Karpas-422 (cell line): ENCODE measurements around the gene C17orf75. TPM values are rescaled to one million over a fixed set of nuclear protein-coding genes. Genes with fewer than 3 reads are reported as not detected.

ENCODE experiments used
- DNase-seq: peaks from one replicate; pipeline ENCODE4 v3.0.0-alpha.2; 2015
- H2AFZ ChIP-seq: fragments of 200-600 bp; sonication (generic); 2 replicates; pipeline ENCODE4 v1.6.1; 2014; ENCODE audit warnings: antibody characterized with exemption, low read length, mixed read lengths
- H3K27ac ChIP-seq: fragments of 200-600 bp; sonication (generic); 2 replicates; pipeline ENCODE4 v1.5.1; 2014; ENCODE audit warnings: mild to moderate bottlenecking, low read length, moderate library complexity
- H3K27me3 ChIP-seq: fragments of 200-600 bp; sonication (generic); 2 replicates; pipeline ENCODE4 v1.6.1; 2014; ENCODE audit warnings: low read length, mixed read lengths
- H3K36me3 ChIP-seq: fragments of 200-600 bp; sonication (generic); 2 replicates; pipeline ENCODE4 v1.6.1; 2014; ENCODE audit warnings: low read length, mixed read lengths; ENCODE audit not compliant: insufficient read depth
- H3K4me1 ChIP-seq: fragments of 200-600 bp; sonication (generic); 2 replicates; pipeline ENCODE4 v1.6.1; 2014; ENCODE audit warnings: mild to moderate bottlenecking, low read length, mixed read lengths
- H3K4me2 ChIP-seq: fragments of 200-600 bp; sonication (generic); 2 replicates; pipeline ENCODE4 v1.6.1; 2014; ENCODE audit warnings: low read length, low read depth, mild to moderate bottlenecking; ENCODE audit not compliant: poor library complexity, severe bottlenecking
- H3K4me3 ChIP-seq: fragments of 200-600 bp; sonication (generic); 2 replicates; pipeline ENCODE4 v1.5.1; 2014; ENCODE audit warnings: mild to moderate bottlenecking, antibody characterized with exemption, low read length, mixed read lengths
- H3K79me2 ChIP-seq: fragments of 200-600 bp; sonication (generic); 2 replicates; pipeline ENCODE4 v1.6.1; 2014; ENCODE audit warnings: mild to moderate bottlenecking, low read length, mixed read lengths
- H3K9ac ChIP-seq: fragments of 200-600 bp; sonication (generic); 2 replicates; pipeline ENCODE4 v1.6.0; 2014; ENCODE audit warnings: low read length
- H3K9me2 ChIP-seq: fragments of 200-600 bp; sonication (generic), shearing (Covaris generic); replicated peaks from 2 replicates; pipeline ENCODE4 v1.6.0; 2014; ENCODE audit warnings: mild to moderate bottlenecking, low read length, moderate library complexity; ENCODE audit not compliant: insufficient read depth
- H3K9me3 ChIP-seq: fragments of 300-700, 200-600 bp; sonication (generic); 2 replicates; pipeline ENCODE4 v1.6.1; 2014; ENCODE audit warnings: low read length, mixed read lengths
- H4K20me1 ChIP-seq: fragments of 200-600 bp; sonication (generic); 2 replicates; pipeline ENCODE4 v1.6.1; 2014; ENCODE audit warnings: mild to moderate bottlenecking, antibody characterized with exemption, low read length, low read depth; ENCODE audit not compliant: insufficient read depth
- total RNA-seq: library from RNA; depleted of rRNA; stranded (reverse); fragments of >200 nt; shearing (Covaris generic); gene quantifications from 2 replicates; pipeline ENCODE4 v1.2.3, GENCODE V29; 2014; ENCODE audit warnings: low replicate concordance

C17orf75 gene
- total RNA-seq, 1 experiment from 2014 or later, result 31.3 TPM

DNA sequence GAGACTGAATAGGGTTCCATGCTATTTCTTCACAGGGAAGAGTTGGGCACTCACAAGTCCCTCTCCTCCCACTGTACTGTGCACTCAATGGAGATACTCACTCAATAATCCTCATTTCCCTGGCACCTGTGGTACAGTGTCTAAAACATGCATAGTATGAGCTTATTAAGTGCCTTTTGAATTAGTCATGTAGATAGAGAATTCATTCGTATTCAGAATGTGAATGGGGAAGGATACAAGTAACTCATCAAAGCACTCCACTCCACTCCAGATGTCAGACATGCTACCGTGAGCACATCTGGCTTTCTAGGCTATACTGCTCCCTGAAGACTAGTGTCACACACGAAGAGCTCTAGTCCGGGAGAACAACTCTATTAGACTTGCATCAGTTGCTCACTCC, 6.3 kb downstream of the C17orf75 start:
- Histone ChIP-seq H3K27me3 (no peaks in the 10 kb centered on the region), H3K4me2 (no peak overlapping the region), H3K9ac (no peak overlapping the region), H3K9me2 (no peaks in the 10 kb centered on the region), H3K9me3 (no peaks in the 10 kb centered on the region), H4K20me1 (no peaks in the 10 kb centered on the region), H3K4me3 (no peak overlapping the region), H3K79me2 (peaks cover 5% of the 10 kb centered on the region; the same call in 1 of the 2 replicates), H3K27ac (no peak overlapping the region), H3K4me1 (peaks cover 5% of the 10 kb centered on the region), H2AFZ (no peak overlapping the region), H3K36me3 (peaks cover 18% of the 10 kb centered on the region; the same call in 1 of the 2 replicates)
- DNase-seq, result no peak

DNA sequence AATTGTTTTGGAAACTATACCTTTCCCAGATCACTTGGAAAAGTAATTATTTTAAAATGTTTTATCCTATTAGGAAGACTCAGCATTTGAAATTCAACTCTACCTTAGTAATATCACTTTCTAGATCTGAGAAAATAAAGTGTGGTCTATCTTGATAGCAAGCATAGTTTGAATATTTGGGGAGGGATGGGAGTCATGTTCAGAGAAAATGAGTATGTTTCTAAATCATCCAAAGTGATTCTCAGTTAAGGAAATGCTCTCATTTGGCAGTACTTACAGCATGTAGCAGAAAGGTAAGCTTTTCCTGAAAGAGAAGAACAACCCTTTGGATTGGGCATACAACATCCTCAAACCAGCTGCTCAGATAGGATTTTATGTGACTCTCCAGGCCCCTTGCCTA, 6.9 kb downstream of the C17orf75 start:
- Histone ChIP-seq H3K4me3 (no peak overlapping the region), H4K20me1 (no peaks in the 10 kb centered on the region), H3K27me3 (no peaks in the 10 kb centered on the region), H3K4me2 (no peak overlapping the region), H3K9me2 (no peaks in the 10 kb centered on the region), H2AFZ (no peak overlapping the region), H3K27ac (no peak overlapping the region), H3K4me1 (0 out of 2 replicates have a peak, but pooled peaks cover 3% of the 10 kb centered on the region), H3K36me3 (peaks cover 17% of the 10 kb centered on the region; the same call in 1 of the 2 replicates), H3K9me3 (no peaks in the 10 kb centered on the region), H3K9ac (no peak overlapping the region), H3K79me2 (0 out of 2 replicates have a peak, but pooled peaks cover 4% of the 10 kb centered on the region)
- DNase-seq, result no peak

- H3K36me3 ChIP-seq, result peaks cover 8% of the 10 kb centered on the region; the same call in 1 of the 2 replicates
- H3K4me1 ChIP-seq, result no peaks in the 10 kb centered on the region
- DNase-seq, result no peak
- no peaks in the 10 kb centered on the region for H4K20me1 ChIP-seq
- H3K9me2 ChIP-seq, result no peaks in the 10 kb centered on the region
- H3K27ac ChIP-seq, result no peak overlapping the region
- no peak overlapping the region for H3K9ac ChIP-seq
- no peaks in the 10 kb centered on the region for H3K9me3 ChIP-seq
- H3K4me3 ChIP-seq, result no peak overlapping the region
- H3K27me3 ChIP-seq, result no peaks in the 10 kb centered on the region
- no peaks in the 10 kb centered on the region for H3K79me2 ChIP-seq
- no peak overlapping the region for H3K4me2 ChIP-seq
- no peak overlapping the region for H2AFZ ChIP-seq
These were observed 8.8 kb downstream of the C17orf75 start for GRCh38 chr17:32333187-32333586.

DNA sequence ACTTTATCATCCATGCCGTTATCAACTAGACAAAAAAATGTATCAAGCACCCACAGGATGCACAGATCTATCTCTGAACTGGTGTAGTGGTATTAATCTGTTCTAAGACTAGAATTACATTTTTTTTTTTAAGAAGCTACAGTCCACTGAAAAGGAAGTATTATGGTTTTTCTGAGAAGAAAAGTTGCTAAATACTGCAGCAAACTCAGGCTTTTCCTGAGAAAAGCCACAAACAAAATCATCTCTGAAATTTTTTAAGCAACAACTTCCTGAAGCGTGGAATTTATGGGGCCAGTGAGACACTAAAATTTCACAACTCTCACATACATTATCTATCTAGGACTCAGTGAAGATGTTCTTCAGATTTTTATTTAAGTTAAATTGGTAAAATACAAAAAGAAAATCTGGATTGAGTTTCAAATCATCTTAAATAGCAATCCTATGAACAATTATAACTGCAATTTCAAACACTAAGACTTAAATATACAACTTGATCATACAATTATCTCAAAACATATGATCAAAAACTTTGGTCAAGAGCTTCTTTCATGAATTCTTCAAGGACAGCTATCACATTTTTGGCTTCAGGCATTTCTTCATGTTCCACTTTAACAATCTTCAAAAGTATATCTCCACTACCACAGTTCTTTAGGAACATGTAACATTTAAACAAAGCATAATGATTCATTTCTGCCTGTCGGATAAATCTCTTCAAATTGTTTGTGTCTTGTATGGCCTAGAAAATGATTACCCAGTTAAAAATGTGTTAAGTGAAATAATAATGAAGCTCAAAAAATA, 10.5 kb downstream of the C17orf75 start:
- no peak overlapping the region for H3K27ac ChIP-seq

DNA sequence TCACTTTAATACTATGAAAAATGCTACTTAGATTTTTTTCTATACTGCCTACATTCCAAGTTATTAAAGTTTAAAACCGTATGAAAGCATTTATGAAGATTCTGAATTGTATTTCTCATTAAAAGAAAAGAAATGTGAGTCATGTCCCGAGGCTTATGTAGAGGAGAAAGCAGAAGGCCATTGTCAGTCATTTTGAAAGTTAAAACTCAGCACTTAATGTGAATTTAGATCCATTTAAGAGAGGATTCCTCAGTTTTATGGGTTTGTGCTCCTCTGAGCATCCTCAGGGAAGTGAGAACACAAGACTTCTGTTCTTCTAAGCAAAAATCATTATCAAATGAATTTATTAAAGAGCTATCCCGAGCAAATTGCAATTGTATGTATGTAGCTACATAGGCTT, 11.8 kb downstream of the C17orf75 start:
- no peaks in the 10 kb centered on the region for H3K79me2 ChIP-seq
- H2AFZ ChIP-seq, result no peak overlapping the region
- H4K20me1 ChIP-seq, result no peaks in the 10 kb centered on the region
- H3K27ac ChIP-seq, result no peak overlapping the region
- H3K36me3 ChIP-seq, result peaks cover 4% of the 10 kb centered on the region; the same call in 1 of the 2 replicates
- H3K27me3 ChIP-seq, result no peaks in the 10 kb centered on the region
- H3K4me1 ChIP-seq, result no peaks in the 10 kb centered on the region
- no peak overlapping the region for H3K4me2 ChIP-seq
- H3K9me2 ChIP-seq, result no peaks in the 10 kb centered on the region
- H3K9ac ChIP-seq, result no peak overlapping the region
- H3K4me3 ChIP-seq, result no peak overlapping the region
- no peaks in the 10 kb centered on the region for H3K9me3 ChIP-seq
- DNase-seq, result no peak

More for the DNA sequence above, 10.5 kb downstream of the C17orf75 start:
- peaks cover 4% of the 10 kb centered on the region; the same call in 1 of the 2 replicates for H3K36me3 ChIP-seq
- H3K4me3 ChIP-seq, result no peak overlapping the region
- H3K9ac ChIP-seq, result no peak overlapping the region
- no peaks in the 10 kb centered on the region for H4K20me1 ChIP-seq
- no peak for DNase-seq
- H3K9me3 ChIP-seq, result no peaks in the 10 kb centered on the region
- H3K4me2 ChIP-seq, result no peak overlapping the region
- no peak overlapping the region for H2AFZ ChIP-seq
- H3K4me1 ChIP-seq, result no peaks in the 10 kb centered on the region
- no peaks in the 10 kb centered on the region for H3K27me3 ChIP-seq
- H3K9me2 ChIP-seq, result no peaks in the 10 kb centered on the region
- no peaks in the 10 kb centered on the region for H3K79me2 ChIP-seq

DNA sequence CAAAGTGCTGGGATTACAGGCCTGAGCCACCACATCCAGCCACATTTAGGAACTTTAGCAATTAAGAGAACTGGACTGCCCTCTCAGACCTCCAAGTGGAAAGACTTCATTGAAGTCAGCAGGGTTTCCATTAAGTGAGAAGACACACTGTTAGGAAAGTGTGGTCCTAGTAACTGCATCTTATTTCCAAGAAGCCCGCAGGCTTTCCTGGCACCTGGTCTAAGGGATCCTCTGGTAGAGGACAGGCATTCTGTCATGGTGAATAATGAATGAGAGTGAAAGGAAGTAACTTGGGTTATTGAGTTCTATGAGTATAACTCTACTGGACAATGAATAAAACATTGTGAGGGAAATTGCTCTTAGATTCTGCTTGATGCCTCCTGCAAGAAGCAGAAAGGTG, 14.1 kb downstream of the C17orf75 start:
- Histone ChIP-seq H3K9ac (no peak overlapping the region), H3K4me2 (no peak overlapping the region), H3K9me2 (no peaks in the 10 kb centered on the region), H3K27me3 (no peaks in the 10 kb centered on the region), H3K4me3 (no peak overlapping the region), H3K4me1 (0 out of 2 replicates have a peak, but pooled peaks cover 6% of the 10 kb centered on the region), H3K9me3 (no peaks in the 10 kb centered on the region), H3K27ac (no peak overlapping the region), H4K20me1 (no peaks in the 10 kb centered on the region), H3K79me2 (no peaks in the 10 kb centered on the region), H3K36me3 (no peaks in the 10 kb centered on the region), H2AFZ (no peak overlapping the region)
- DNase-seq, result no peak

DNA sequence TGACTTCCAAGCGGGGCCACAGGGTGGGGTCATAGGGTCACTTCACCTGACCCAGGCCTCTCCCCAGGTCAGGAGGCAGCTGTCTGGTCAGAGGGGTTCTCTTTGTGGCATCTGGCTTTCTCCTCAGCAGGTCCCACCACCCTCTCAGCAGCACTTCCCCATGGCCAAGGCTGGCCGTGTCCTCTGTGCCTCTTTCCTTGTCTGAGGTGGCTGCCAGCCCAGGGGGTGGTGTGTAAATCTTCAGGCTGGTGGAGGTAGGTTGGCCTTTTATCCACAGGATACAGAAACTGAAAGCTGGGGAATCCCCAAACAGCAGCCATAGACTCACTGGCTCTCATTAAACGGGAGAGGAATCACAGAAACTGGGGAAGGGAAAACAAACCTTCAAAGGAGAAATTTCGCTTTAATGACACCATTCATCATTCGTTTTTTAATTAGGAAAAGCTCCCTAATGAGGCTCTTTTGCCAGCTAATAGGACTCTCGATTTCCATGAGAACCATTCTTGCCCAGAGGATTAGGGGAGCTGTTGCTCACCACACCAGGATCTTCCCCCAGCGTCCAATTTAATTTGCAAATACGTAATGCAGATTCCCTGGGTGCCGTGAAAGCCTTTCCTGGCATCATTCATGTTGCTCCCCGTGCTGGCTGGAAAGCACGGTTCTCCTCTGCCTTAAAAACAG, 18.0 kb downstream of the C17orf75 start:
- Histone ChIP-seq H3K9ac (no peak overlapping the region), H4K20me1 (no peaks in the 10 kb centered on the region), H3K27me3 (no peaks in the 10 kb centered on the region), H3K4me2 (no peak overlapping the region), H2AFZ (no peak overlapping the region; the same call in 1 of the 2 replicates), H3K4me1 (0 out of 2 replicates have a peak, but pooled peaks cover 6% of the 10 kb centered on the region), H3K27ac (no peak overlapping the region), H3K9me3 (no peaks in the 10 kb centered on the region), H3K79me2 (no peaks in the 10 kb centered on the region), H3K36me3 (no peaks in the 10 kb centered on the region), H3K9me2 (no peaks in the 10 kb centered on the region), H3K4me3 (no peak overlapping the region)
- no peak for DNase-seq

GRCh38 chr17:32323046-32323445, 18.9 kb downstream of the C17orf75 start:
- H3K9ac ChIP-seq, result no peak overlapping the region
- no peaks in the 10 kb centered on the region for H3K9me2 ChIP-seq
- H2AFZ ChIP-seq, result no peak overlapping the region
- DNase-seq, result no peak
- no peak overlapping the region for H3K27ac ChIP-seq
- no peak overlapping the region for H3K4me2 ChIP-seq
- H3K27me3 ChIP-seq, result no peaks in the 10 kb centered on the region
- no peaks in the 10 kb centered on the region for H3K36me3 ChIP-seq
- no peaks in the 10 kb centered on the region for H3K79me2 ChIP-seq
- no peaks in the 10 kb centered on the region for H3K9me3 ChIP-seq
- H4K20me1 ChIP-seq, result no peaks in the 10 kb centered on the region
- H3K4me3 ChIP-seq, result no peak overlapping the region
- H3K4me1 ChIP-seq, result 0 out of 2 replicates have a peak, but pooled peaks cover 6% of the 10 kb centered on the region
